CD14-positive monocyte (primary cell): ENCODE data around the gene RXFP3. TPM values are rescaled to one million over a fixed set of nuclear protein-coding genes. Genes with fewer than 3 reads are reported as not detected.

Experiments used
- DNase-seq, 3 donors: peaks; one replicate each; pipeline ENCODE4 v3.0.0-alpha.2; 2011 to 2022
- H2AFZ ChIP-seq: 2 replicates; pipeline ENCODE4 v1.6.0; 2012; ENCODE audit warnings: mild to moderate bottlenecking, low read depth, low read length, inconsistent platforms; ENCODE audit not compliant: insufficient read depth, poor library complexity, severe bottlenecking
- H3K27ac ChIP-seq, 2 donors: 1 replicate in 1 of 2; 2 replicates in 1 of 2; pipeline ENCODE4 v1.5.1; 2012 to 2013; ENCODE audit warnings: low read length in 2 of 2, control low read depth in 1 of 2, inconsistent platforms in 1 of 2, low read depth in 1 of 2, mild to moderate bottlenecking in 1 of 2
- H3K27me3 ChIP-seq, 2 donors: one replicate each; pipeline versions ENCODE4 v1.6.0 to v1.6.1; 2011 to 2013; ENCODE audit warnings: low read length in 2 of 2; ENCODE audit not compliant: control insufficient read depth in 2 of 2, insufficient read depth in 2 of 2
- H3K36me3 ChIP-seq, 2 donors: replicated peaks in 1 of 2; 1 replicate in 1 of 2; 2 replicates in 1 of 2; pipeline versions ENCODE4 v1.5.1 to v1.6.1; 2012 to 2013; ENCODE audit warnings: low read length in 2 of 2, control low read depth in 1 of 2, inconsistent platforms in 1 of 2, mild to moderate bottlenecking in 1 of 2; ENCODE audit not compliant: insufficient read depth in 2 of 2, control insufficient read depth in 1 of 2
- H3K4me1 ChIP-seq, 2 donors: 1 replicate in 1 of 2; 2 replicates in 1 of 2; pipeline versions ENCODE4 v1.5.1 to v1.6.1; 2012 to 2013; ENCODE audit warnings: low read length in 2 of 2, control low read depth in 1 of 2, inconsistent platforms in 1 of 2, mild to moderate bottlenecking in 1 of 2, moderate library complexity in 1 of 2; ENCODE audit not compliant: insufficient read depth in 2 of 2, control insufficient read depth in 1 of 2
- H3K4me2 ChIP-seq: replicated peaks from 2 replicates; pipeline ENCODE3; 2012; ENCODE audit warnings: low read length, moderate library complexity, mild to moderate bottlenecking; ENCODE audit not compliant: poor library complexity, severe bottlenecking; ENCODE audit errors: extremely low read depth
- H3K4me3 ChIP-seq, 3 experiments: fragments of 200-600 bp in 1 of 3; sonication (generic) in 1 of 3; replicated peaks in 1 of 3; 1 replicate in 2 of 3; 2 replicates in 1 of 3; pipeline ENCODE4 v1.5.1; 2011 to 2013; ENCODE audit warnings: low read length in 3 of 3, mild to moderate bottlenecking in 3 of 3, control low read depth in 2 of 3, low read depth in 2 of 3, inconsistent platforms in 1 of 3, moderate library complexity in 1 of 3
- H3K79me2 ChIP-seq: 2 replicates; pipeline ENCODE4 v1.6.0; 2012; ENCODE audit warnings: mild to moderate bottlenecking, control low read depth, inconsistent platforms, low read length, moderate library complexity; ENCODE audit not compliant: insufficient read depth
- H3K9ac ChIP-seq: 2 replicates; pipeline ENCODE4 v1.6.0; 2017; ENCODE audit warnings: low read length, mild to moderate bottlenecking; ENCODE audit not compliant: insufficient read depth, poor library complexity, severe bottlenecking
- H3K9me3 ChIP-seq, 2 donors: replicated peaks in 1 of 2; 1 replicate in 1 of 2; 2 replicates in 1 of 2; pipeline versions ENCODE4 v1.5.1 to v1.6.1; 2012 to 2013; ENCODE audit warnings: low read length in 2 of 2, control low read depth in 1 of 2; ENCODE audit not compliant: control insufficient read depth in 1 of 2, insufficient read depth in 1 of 2
- H4K20me1 ChIP-seq: 2 replicates; pipeline ENCODE4 v1.6.0; 2012; ENCODE audit warnings: mild to moderate bottlenecking, low read length, control low read depth, moderate library complexity; ENCODE audit not compliant: insufficient read depth
- H3K27ac Mint-ChIP-seq, 7 donors: one replicate each; pipeline ENCODE4 v1.8.0; 2020; ENCODE audit warnings: mild to moderate bottlenecking in 7 of 7, mixed read lengths in 7 of 7, moderate library complexity in 6 of 7, inconsistent platforms in 2 of 7
- H3K27me3 Mint-ChIP-seq, 3 donors: one replicate each; pipeline ENCODE4 v1.8.0; 2021 to 2022; ENCODE audit warnings: low read depth in 3 of 3, mild to moderate bottlenecking in 3 of 3, mixed read lengths in 3 of 3, moderate library complexity in 3 of 3, inconsistent platforms in 1 of 3
- H3K36me3 Mint-ChIP-seq, 2 donors: one replicate each; pipeline ENCODE4 v1.8.0; 2020; ENCODE audit warnings: mixed read lengths in 2 of 2, inconsistent platforms in 1 of 2, mild to moderate bottlenecking in 1 of 2
- H3K4me1 Mint-ChIP-seq: one replicate; pipeline ENCODE4 v1.8.0; 2020; ENCODE audit warnings: mild to moderate bottlenecking, mixed read lengths
- H3K4me3 Mint-ChIP-seq, 2 donors: one replicate each; pipeline ENCODE4 v1.8.0; 2020; ENCODE audit warnings: mild to moderate bottlenecking in 2 of 2, mixed read lengths in 2 of 2, moderate library complexity in 1 of 2
- H3K9me3 Mint-ChIP-seq, 7 donors: one replicate each; pipeline ENCODE4 v1.8.0; 2020 to 2022; ENCODE audit warnings: mixed read lengths in 7 of 7, mild to moderate bottlenecking in 6 of 7, moderate library complexity in 6 of 7, inconsistent platforms in 2 of 7
- CTCF ChIP-seq: fragments of 200-600 bp; IDR thresholded peaks from one replicate; pipeline ENCODE4 v1.8.0; 2022; ENCODE audit warnings: antibody characterized with exemption, mild to moderate bottlenecking
- WGBS: methylation state at CpG from one replicate; pipeline ENCODE4 v1.1.5; 2013; ENCODE audit warnings: missing lambda C conversion rate; ENCODE audit not compliant: insufficient coverage; 5-methylcytosine and 5-hydroxymethylcytosine counted together
- intact Hi-C, 2 donors: fragments of 100-400 bp; cut with micrococcal nuclease; formaldehyde crosslinking; loops; one replicate each; pipeline versions ENCODE4 v1.15.0 to v1.15.1; 2023
- polyA plus RNA-seq, 3 donors: library from polyadenylated mRNA; depleted of rRNA in 1 of 3; unstranded in 2 of 3; stranded (reverse) in 1 of 3; fragments of 300-500 nt in 2 of 3; fragments of >200 nt in 1 of 3; fragmentation: Illumina TruSeq in 2 of 3; gene quantifications; 1 replicate in 2 of 3; 2 replicates in 1 of 3; pipeline ENCODE4 v1.2.3, GENCODE V29; 2012 to 2021

RXFP3 gene
- polyA plus RNA-seq, 3 donors, result not detected

DNA sequence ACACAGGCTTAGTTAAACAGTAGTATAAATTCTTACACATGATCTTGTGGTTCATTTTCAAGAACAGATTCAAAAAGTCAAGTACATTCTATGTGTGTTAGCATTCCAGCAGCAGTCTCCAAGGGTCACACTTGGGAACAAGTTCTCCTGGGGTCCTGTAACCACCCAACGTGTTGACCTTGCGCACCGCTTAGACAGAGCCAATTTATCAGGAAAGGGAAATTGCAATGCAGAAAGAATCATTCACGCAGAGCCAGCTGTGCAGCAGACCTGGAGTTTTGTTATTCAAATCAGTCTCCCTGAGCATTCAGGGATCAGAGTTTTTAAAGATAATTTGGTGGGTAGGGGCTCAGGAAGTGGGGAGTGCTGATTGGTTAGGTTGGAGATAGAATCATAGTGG is 8.5 kb upstream of the RXFP3 start:
- 78% methylated on average over 4 of the region's 4 CpGs for WGBS
- intact Hi-C loops, result no loop called here
- Mint-ChIP-seq H3K27me3 (no peaks in the 10 kb centered on the region), H3K27ac (no peak overlapping the region), H3K4me3 (no peak overlapping the region), H3K4me1 (no peaks in the 10 kb centered on the region), H3K36me3 (no peaks in the 10 kb centered on the region), H3K9me3 (peaks cover 0 to 2% (median 0%) of the 10 kb centered on the region in 7 donors)
- H3K27me3 ChIP-seq, result no peaks in the 10 kb centered on the region
- H3K4me3 ChIP-seq, result no peak overlapping the region
- no peaks in the 10 kb centered on the region for H3K36me3 ChIP-seq
- H3K79me2 ChIP-seq, result no peaks in the 10 kb centered on the region
- H3K9me3 ChIP-seq, result no peaks in the 10 kb centered on the region
- H3K4me2 ChIP-seq, result no peak overlapping the region
- H3K27ac ChIP-seq, result no peak overlapping the region
- H3K4me1 ChIP-seq, result no peaks in the 10 kb centered on the region
- TF ChIP-seq CTCF, result no peak
- H3K9ac ChIP-seq, result no peak overlapping the region
- H4K20me1 ChIP-seq, result no peaks in the 10 kb centered on the region
- DNase-seq, result no peak
- H2AFZ ChIP-seq, result no peak overlapping the region

GRCh38 chr5:33928283-33928682 is 7.9 kb upstream of the RXFP3 start:
- Histone ChIP-seq H3K9ac (no peak overlapping the region), H3K4me1 (no peaks in the 10 kb centered on the region), H3K27ac (no peak overlapping the region), H3K9me3 (no peaks in the 10 kb centered on the region), H3K27me3 (no peaks in the 10 kb centered on the region), H2AFZ (no peak overlapping the region), H4K20me1 (no peaks in the 10 kb centered on the region), H3K36me3 (no peaks in the 10 kb centered on the region), H3K4me2 (no peak overlapping the region), H3K79me2 (no peaks in the 10 kb centered on the region), H3K4me3 (no peak overlapping the region)
- Mint-ChIP-seq H3K27me3 (no peaks in the 10 kb centered on the region), H3K27ac (no peak overlapping the region), H3K4me1 (no peaks in the 10 kb centered on the region), H3K4me3 (no peak overlapping the region), H3K36me3 (no peaks in the 10 kb centered on the region), H3K9me3 (peaks cover 0 to 2% (median 0%) of the 10 kb centered on the region in 7 donors)
- intact Hi-C loops, result no loop called here
- WGBS, result no CpG with 5 or more reads among the region's 2 CpGs
- no peak for TF ChIP-seq CTCF
- no peak for DNase-seq
